Measurements from ENCODE around the gene ITGA8. TPM values are rescaled to one million over a fixed set of nuclear protein-coding genes. Genes with fewer than 3 reads are reported as not detected.
"Not testable (repeated sequence)": the region's sequence is repeated elsewhere in the genome, so short reads cannot be mapped to it uniquely, and the experiment has no call there.

Gene ITGA8
- total RNA-seq, 1 donor from 2014 or later = not detected

GRCh38 chr10:15510963-15511362 lies 208.8 kb downstream of the ITGA8 start:
- intact Hi-C loops (cut with micrococcal nuclease) = no loop called here

- intact Hi-C loops (cut with micrococcal nuclease) = no loop called here
Observed at GRCh38 chr10:15505329-15505728, 214.4 kb downstream of the ITGA8 start.

- intact Hi-C loops (cut with micrococcal nuclease) = no loop called here
Observed at GRCh38 chr10:15504101-15504840, 215.5 kb downstream of the ITGA8 start.

GRCh38 chr10:15494850-15495506 lies 224.7 kb downstream of the ITGA8 start:
- intact Hi-C loops (cut with micrococcal nuclease) = no loop called here

- intact Hi-C loops (cut with micrococcal nuclease) = no loop called here
Observed at GRCh38 chr10:15491856-15492642, 227.7 kb downstream of the ITGA8 start.

GRCh38 chr10:15489431-15489830 lies 230.3 kb downstream of the ITGA8 start:
- intact Hi-C loops (cut with micrococcal nuclease) = no loop called here

GRCh38 chr10:15487376-15487775 lies 232.3 kb downstream of the ITGA8 start:
- intact Hi-C loops (cut with micrococcal nuclease) = no loop called here

- intact Hi-C loops (cut with micrococcal nuclease) = no loop called here
Observed at GRCh38 chr10:15486404-15486803, 233.3 kb downstream of the ITGA8 start.

GRCh38 chr10:15485684-15486316 lies 233.9 kb downstream of the ITGA8 start:
- intact Hi-C loops (cut with micrococcal nuclease) = no loop called here

- intact Hi-C loops (cut with micrococcal nuclease) = no loop called here
Observed at GRCh38 chr10:15485027-15485426, 234.7 kb downstream of the ITGA8 start.

- intact Hi-C loops (cut with micrococcal nuclease) = no loop called here
Observed at GRCh38 chr10:15484128-15484527, 235.6 kb downstream of the ITGA8 start.

- intact Hi-C loops (cut with micrococcal nuclease) = no loop called here
Observed at GRCh38 chr10:15483215-15484075, 236.3 kb downstream of the ITGA8 start.

GRCh38 chr10:15482156-15482555 lies 237.6 kb downstream of the ITGA8 start:
- intact Hi-C loops (cut with micrococcal nuclease) = no loop called here

- intact Hi-C loops (cut with micrococcal nuclease) = no loop called here
Observed at GRCh38 chr10:15478950-15479349, 240.8 kb downstream of the ITGA8 start.

GRCh38 chr10:15478429-15478828 lies 241.3 kb downstream of the ITGA8 start:
- intact Hi-C loops (cut with micrococcal nuclease) = no loop called here

GRCh38 chr10:15476337-15476736 lies 243.4 kb downstream of the ITGA8 start:
- intact Hi-C loops (cut with micrococcal nuclease) = no loop called here

- intact Hi-C loops (cut with micrococcal nuclease) = not testable (repeated sequence)
Observed at GRCh38 chr10:15475439-15475838, 244.3 kb downstream of the ITGA8 start.

GRCh38 chr10:15474671-15475070 lies 245.1 kb downstream of the ITGA8 start:
- intact Hi-C loops (cut with micrococcal nuclease) = no loop called here

GRCh38 chr10:15473396-15473767 lies 246.3 kb downstream of the ITGA8 start:
- intact Hi-C loops (cut with micrococcal nuclease) = no loop called here

GRCh38 chr10:15472431-15473395 lies 247.0 kb downstream of the ITGA8 start:
- intact Hi-C loops (cut with micrococcal nuclease) = no loop called here

Measured in T-helper 2 cell treated with Interferon-gamma antibody and Interleukin-4, amounts not matched to agents 100 ng/mL and 5 ng/mL, for 36 hours (primary cell).